Body of pancreas (tissue), 4 donors: ENCODE results near the gene PRDM10. TPM values are rescaled to one million over a fixed set of nuclear protein-coding genes. Genes with fewer than 3 reads are reported as not detected.

Experiments used
- ATAC-seq: fragments of 150-250 bp; one replicate; pipeline ENCODE4 v1.9.1; 2016
- DNase-seq, 4 donors: peaks; one replicate each; pipeline ENCODE4 v3.0.0-alpha.2; 2019
- H3K27ac ChIP-seq, 4 donors: fragments of 200-600 bp; sonication (generic); 1 replicate in 3 of 4; 2 replicates in 1 of 4; pipeline versions ENCODE4 v1.5.1 to v1.6.1; 2016 to 2019; ENCODE audit warnings: mild to moderate bottlenecking in 1 of 4, mixed read lengths in 1 of 4, moderate library complexity in 1 of 4
- H3K27me3 ChIP-seq, 2 donors: fragments of 200-600 bp; sonication (generic); one replicate each; pipeline ENCODE4 v1.6.0; 2016; ENCODE audit warnings: mild to moderate bottlenecking in 1 of 2
- H3K36me3 ChIP-seq, 2 donors: fragments of 200-600 bp; sonication (generic); replicated peaks in 1 of 2; 2 replicates each; pipeline ENCODE4 v1.5.1; 2016; ENCODE audit warnings: low read depth in 2 of 2; ENCODE audit not compliant: insufficient read depth in 1 of 2
- H3K4me1 ChIP-seq: fragments of 200-600 bp; sonication (generic); one replicate; pipeline ENCODE4 v1.6.0; 2016
- H3K4me3 ChIP-seq, 2 donors: fragments of 200-600 bp; sonication (generic); 1 replicate in 1 of 2; 2 replicates in 1 of 2; pipeline ENCODE4 v1.5.1; 2016 to 2019
- H3K9me3 ChIP-seq, 3 donors: fragments of 200-600 bp; sonication (generic); 1 replicate in 2 of 3; 2 replicates in 1 of 3; pipeline ENCODE4 v1.5.1; 2016
- CTCF ChIP-seq, 7 experiments: fragments of 450-650 bp in 4 of 7; fragments of 200-600 bp in 3 of 7; sonication (generic) in 3 of 7; IDR thresholded peaks; one replicate each; pipeline ENCODE4 v1.5.1; 2016 to 2019; ENCODE audit warnings: antibody characterized with exemption in 7 of 7
- POLR2A ChIP-seq, 3 donors: fragments of 450-650 bp; IDR thresholded peaks; one replicate each; pipeline ENCODE4 v1.6.1; 2016; ENCODE audit warnings: antibody characterized with exemption in 3 of 3, mild to moderate bottlenecking in 2 of 3
- WGBS, 2 donors: methylation state at CpG; one replicate each; pipeline ENCODE4 v1.1.5; 2017; 5-methylcytosine and 5-hydroxymethylcytosine counted together
- intact Hi-C: fragments of 100-400 bp; cut with DNase I; formaldehyde crosslinking; loops from one replicate; pipeline ENCODE4 v1.15.1; 2023
- total RNA-seq, 2 donors: library from RNA; depleted of rRNA; stranded (reverse); fragments of >200 nt; gene quantifications; one replicate each; pipeline ENCODE4 v1.1.0, GENCODE V29; 2016

Gene PRDM10
- total RNA-seq, 2 donors from 2014 or later, result 4.7 to 14.5 TPM

GRCh38 chr11:130031056-130031455 is 28.4 kb upstream of the PRDM10 start:
- H3K27ac ChIP-seq, result no peak overlapping the region
- no peaks in the 10 kb centered on the region for H3K9me3 ChIP-seq
- no peak overlapping the region for H3K4me3 ChIP-seq
- DNase-seq, result no peak
- intact Hi-C loops, result no loop called here
- 64 to 71% methylated on average over 1 of the region's 1 CpG for WGBS, 2 donors
- no peaks in the 10 kb centered on the region for H3K36me3 ChIP-seq
- no peaks in the 10 kb centered on the region for H3K27me3 ChIP-seq
- H3K4me1 ChIP-seq, result no peaks in the 10 kb centered on the region
- no peak for ATAC-seq
- no peak for TF ChIP-seq CTCF (IDR thresholded peaks at IDR 0.05)

GRCh38 chr11:130029137-130029536 is 26.5 kb upstream of the PRDM10 start:
- TF ChIP-seq POLR2A (IDR thresholded peaks at IDR 0.05) (no peak), CTCF (IDR thresholded peaks at IDR 0.05) (no peak)
- Histone ChIP-seq H3K27ac (no peak overlapping the region), H3K36me3 (no peaks in the 10 kb centered on the region), H3K4me1 (no peaks in the 10 kb centered on the region), H3K9me3 (no peaks in the 10 kb centered on the region), H3K4me3 (no peak overlapping the region), H3K27me3 (no peaks in the 10 kb centered on the region)
- intact Hi-C loops, result no loop called here
- DNase-seq, result no peak
- 47 to 57% methylated on average over 3 of the region's 3 CpGs for WGBS, 2 donors
- no peak for ATAC-seq

- Histone ChIP-seq H3K27ac (no peak overlapping the region), H3K4me1 (no peaks in the 10 kb centered on the region), H3K36me3 (no peaks in the 10 kb centered on the region), H3K9me3 (no peaks in the 10 kb centered on the region), H3K27me3 (no peaks in the 10 kb centered on the region), H3K4me3 (no peak overlapping the region)
- DNase-seq (no peak), ATAC-seq (no peak)
- intact Hi-C loops, result no loop called here
- 65 to 67% methylated on average over 1 of the region's 1 CpG for WGBS, 2 donors
- no peak for TF ChIP-seq POLR2A (IDR thresholded peaks at IDR 0.05)
- TF ChIP-seq CTCF (IDR thresholded peaks at IDR 0.05), result no peak
Observed at GRCh38 chr11:130025371-130025770, 22.7 kb upstream of the PRDM10 start.

- Histone ChIP-seq H3K27me3 (no peaks in the 10 kb centered on the region), H3K4me3 (no peak overlapping the region), H3K36me3 (no peaks in the 10 kb centered on the region), H3K27ac (no peak overlapping the region), H3K9me3 (no peaks in the 10 kb centered on the region), H3K4me1 (no peaks in the 10 kb centered on the region)
- DNase-seq (no peak), ATAC-seq (no peak)
- 83 to 86% methylated on average over 1 of the region's 1 CpG for WGBS, 2 donors
- intact Hi-C loops, result no loop called here
- no peak for TF ChIP-seq POLR2A (IDR thresholded peaks at IDR 0.05)
- no peak for TF ChIP-seq CTCF (IDR thresholded peaks at IDR 0.05)
Observed at GRCh38 chr11:130024361-130024760, 21.7 kb upstream of the PRDM10 start.

- H3K9me3 ChIP-seq, result no peaks in the 10 kb centered on the region
- no peaks in the 10 kb centered on the region for H3K4me1 ChIP-seq
- intact Hi-C loops, result no loop called here
- no peaks in the 10 kb centered on the region for H3K27me3 ChIP-seq
- no peaks in the 10 kb centered on the region for H3K36me3 ChIP-seq
- DNase-seq (no peak), ATAC-seq (no peak)
- H3K4me3 ChIP-seq, result no peak overlapping the region
- no peak overlapping the region for H3K27ac ChIP-seq
- no peak for TF ChIP-seq CTCF (IDR thresholded peaks at IDR 0.05)
- no peak for TF ChIP-seq POLR2A (IDR thresholded peaks at IDR 0.05)
- 21 to 52% methylated on average over 2 of the region's 2 CpGs for WGBS, 2 donors
Observed at GRCh38 chr11:130023204-130023603, 20.6 kb upstream of the PRDM10 start.
